Activated naive CD8-positive, alpha-beta T cell (primary cell): ENCODE data around the gene PAM.
"Not testable (repeated sequence)": the region's sequence is repeated elsewhere in the genome, so short reads cannot be mapped to it uniquely, and the experiment has no call there.

ENCODE experiments used
- H3K27ac Mint-ChIP-seq: one replicate; pipeline ENCODE4 v1.8.0; 2021; ENCODE audit warnings: mixed read lengths
- H3K27me3 Mint-ChIP-seq: one replicate; pipeline ENCODE4 v1.8.0; 2021; ENCODE audit warnings: mixed read lengths
- H3K36me3 Mint-ChIP-seq: one replicate; pipeline ENCODE4 v1.8.0; 2021; ENCODE audit warnings: mixed read lengths
- H3K4me1 Mint-ChIP-seq: one replicate; pipeline ENCODE4 v1.8.0; 2021; ENCODE audit warnings: low read depth, mixed read lengths
- H3K4me3 Mint-ChIP-seq: one replicate; pipeline ENCODE4 v1.8.0; 2021; ENCODE audit warnings: mild to moderate bottlenecking, mixed read lengths
- H3K9me3 Mint-ChIP-seq: one replicate; pipeline ENCODE4 v1.8.0; 2021; ENCODE audit warnings: low read depth, mixed read lengths

PAM gene

DNA sequence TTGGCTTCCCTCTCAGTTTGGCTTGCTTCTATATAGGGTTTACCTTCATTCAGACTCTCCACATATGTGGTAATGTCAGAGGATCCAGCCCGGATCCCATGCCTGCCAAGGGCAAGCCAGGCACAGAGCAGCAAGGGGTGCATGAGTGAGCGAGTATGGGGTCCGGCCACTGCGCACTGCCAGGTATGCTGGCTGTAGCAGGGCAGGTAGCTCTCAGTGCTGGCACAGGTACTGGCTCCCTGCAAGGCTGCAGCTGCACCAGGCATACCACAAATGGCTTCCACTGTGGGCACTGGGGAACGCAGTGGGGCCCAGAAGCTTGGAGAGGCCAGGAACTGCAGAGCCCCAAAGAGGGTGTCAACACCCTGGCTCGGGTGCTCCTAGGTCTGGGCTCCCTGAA lies 278.6 kb downstream of the PAM start:
- no peak overlapping the region for H3K27ac Mint-ChIP-seq
- no peaks in the 10 kb centered on the region for H3K4me1 Mint-ChIP-seq
- peaks cover 9% of the 10 kb centered on the region for H3K36me3 Mint-ChIP-seq
- no peaks in the 10 kb centered on the region for H3K9me3 Mint-ChIP-seq
- H3K27me3 Mint-ChIP-seq = peaks cover 1% of the 10 kb centered on the region
- H3K4me3 Mint-ChIP-seq = no peak overlapping the region

DNA sequence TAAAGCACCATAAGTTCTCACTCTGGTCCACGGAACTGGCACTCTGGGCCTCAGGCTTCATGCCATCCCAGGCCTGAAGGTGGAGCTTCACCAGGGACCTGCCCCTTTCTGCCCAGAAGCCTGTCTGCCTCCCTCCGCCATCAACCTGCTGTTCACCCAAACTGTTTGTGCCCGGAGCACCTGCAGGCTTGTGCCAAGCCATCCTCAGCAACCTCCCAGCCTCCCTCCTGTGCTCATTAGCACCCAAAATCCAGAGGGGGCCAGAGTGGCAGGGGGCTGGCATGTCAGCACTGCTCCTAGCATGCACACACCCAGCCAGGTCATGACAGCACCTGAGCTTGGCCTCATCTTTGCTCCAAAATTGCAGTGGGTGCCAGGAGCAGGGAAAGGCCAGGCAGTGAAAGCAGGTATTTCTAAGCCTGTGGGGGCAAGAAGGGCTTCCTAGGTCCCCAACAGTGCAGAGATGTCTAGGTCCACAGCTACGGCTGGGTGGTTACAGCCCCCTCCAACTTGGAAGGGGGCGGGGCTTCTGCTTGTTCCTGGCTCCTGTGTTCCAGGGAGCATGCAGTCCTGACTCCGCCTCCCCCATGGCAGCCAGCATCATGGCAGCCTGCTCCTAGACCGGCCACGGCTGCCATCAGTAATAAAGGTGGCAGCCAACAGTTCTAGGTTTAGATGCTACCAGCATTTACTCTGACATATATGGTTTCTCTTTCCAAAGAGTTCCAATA lies 279.7 kb downstream of the PAM start:
- peaks cover 8% of the 10 kb centered on the region for H3K36me3 Mint-ChIP-seq
- no peak overlapping the region for H3K4me3 Mint-ChIP-seq
- H3K27me3 Mint-ChIP-seq = peaks cover 1% of the 10 kb centered on the region
- no peak overlapping the region for H3K27ac Mint-ChIP-seq
- H3K4me1 Mint-ChIP-seq = no peaks in the 10 kb centered on the region
- H3K9me3 Mint-ChIP-seq = no peaks in the 10 kb centered on the region

DNA sequence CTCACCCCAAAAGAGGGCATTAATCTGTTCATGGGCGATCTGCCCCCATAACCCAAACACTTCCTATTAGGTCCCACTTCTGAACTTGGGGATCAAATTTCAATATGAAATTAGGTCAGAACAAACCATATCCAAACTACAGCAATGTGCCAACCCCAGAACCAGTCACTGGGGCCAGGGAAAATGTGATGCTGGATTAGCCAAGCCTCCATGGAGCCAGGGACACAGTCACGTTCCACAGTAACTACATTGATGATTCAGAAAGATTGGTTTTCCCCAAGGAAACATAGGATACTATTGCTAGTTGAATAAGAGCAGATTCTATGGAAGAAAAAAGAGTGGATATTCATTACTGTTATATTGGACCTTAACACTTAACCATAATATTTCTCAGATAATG lies 280.6 kb downstream of the PAM start:
- Mint-ChIP-seq H3K4me1 (no peaks in the 10 kb centered on the region), H3K36me3 (peaks cover 5% of the 10 kb centered on the region), H3K4me3 (no peak overlapping the region), H3K9me3 (no peaks in the 10 kb centered on the region), H3K27me3 (peaks cover 1% of the 10 kb centered on the region), H3K27ac (no peak overlapping the region)

DNA sequence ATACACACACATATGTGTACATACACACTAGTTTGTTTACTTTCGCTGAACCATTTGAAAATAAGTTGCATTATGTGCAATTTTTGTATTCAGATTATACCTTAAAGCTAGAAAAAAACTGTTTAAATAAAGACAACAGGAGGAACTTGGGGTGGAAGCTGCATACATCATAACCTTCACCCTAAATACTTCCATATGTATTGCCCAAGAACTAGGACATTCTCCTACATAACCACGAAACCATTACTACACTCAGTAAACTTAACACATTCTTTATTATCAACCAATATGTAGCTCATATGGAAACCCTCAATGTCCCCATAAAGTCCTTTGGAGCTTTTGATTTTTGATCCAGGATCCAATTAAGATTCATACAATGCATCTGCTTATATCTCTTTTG lies 281.5 kb downstream of the PAM start:
- Mint-ChIP-seq H3K4me1 (no peaks in the 10 kb centered on the region), H3K4me3 (no peak overlapping the region), H3K36me3 (peaks cover 3% of the 10 kb centered on the region), H3K27me3 (peaks cover 1% of the 10 kb centered on the region), H3K27ac (no peak overlapping the region), H3K9me3 (no peaks in the 10 kb centered on the region)

DNA sequence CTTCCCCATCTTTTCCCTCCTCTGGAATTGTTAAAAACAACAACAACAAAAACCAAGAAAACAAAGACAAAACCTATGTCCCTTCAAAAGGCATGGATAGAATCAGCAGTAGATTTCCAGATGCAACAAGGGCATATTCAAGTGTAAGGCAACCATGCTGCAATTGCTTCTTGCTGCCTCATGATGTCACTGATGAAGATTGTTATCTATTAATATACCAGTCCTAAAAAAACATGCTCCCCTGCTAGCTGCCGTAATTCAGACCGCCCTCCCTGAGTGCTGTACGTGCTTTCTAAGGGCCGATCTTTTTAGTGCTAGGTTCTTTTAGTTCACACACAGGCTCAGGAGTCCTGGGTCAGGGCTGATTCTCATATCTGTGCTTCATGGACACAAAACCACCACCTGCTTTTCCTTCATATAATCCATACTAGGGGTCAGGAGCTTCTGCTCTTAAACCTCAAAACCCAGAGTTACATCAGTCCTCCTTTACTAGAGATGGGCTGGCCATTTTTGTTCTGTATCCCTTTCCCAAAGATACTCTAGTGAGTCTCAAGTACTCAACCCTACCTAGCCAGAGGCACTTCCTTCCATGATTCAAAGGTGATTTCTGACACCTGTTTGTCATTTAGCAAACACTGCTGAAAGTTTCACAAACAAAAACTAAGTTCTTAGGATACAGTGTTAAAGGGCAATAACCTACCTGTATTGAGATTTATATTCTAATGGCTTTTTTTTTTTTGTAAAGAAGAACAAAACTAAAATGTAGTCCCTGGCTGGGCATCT lies 282.8 kb downstream of the PAM start:
- Mint-ChIP-seq H3K4me3 (no peak overlapping the region), H3K4me1 (no peaks in the 10 kb centered on the region), H3K27me3 (peaks cover 1% of the 10 kb centered on the region), H3K36me3 (peaks cover 3% of the 10 kb centered on the region), H3K27ac (no peak overlapping the region), H3K9me3 (no peaks in the 10 kb centered on the region)

DNA sequence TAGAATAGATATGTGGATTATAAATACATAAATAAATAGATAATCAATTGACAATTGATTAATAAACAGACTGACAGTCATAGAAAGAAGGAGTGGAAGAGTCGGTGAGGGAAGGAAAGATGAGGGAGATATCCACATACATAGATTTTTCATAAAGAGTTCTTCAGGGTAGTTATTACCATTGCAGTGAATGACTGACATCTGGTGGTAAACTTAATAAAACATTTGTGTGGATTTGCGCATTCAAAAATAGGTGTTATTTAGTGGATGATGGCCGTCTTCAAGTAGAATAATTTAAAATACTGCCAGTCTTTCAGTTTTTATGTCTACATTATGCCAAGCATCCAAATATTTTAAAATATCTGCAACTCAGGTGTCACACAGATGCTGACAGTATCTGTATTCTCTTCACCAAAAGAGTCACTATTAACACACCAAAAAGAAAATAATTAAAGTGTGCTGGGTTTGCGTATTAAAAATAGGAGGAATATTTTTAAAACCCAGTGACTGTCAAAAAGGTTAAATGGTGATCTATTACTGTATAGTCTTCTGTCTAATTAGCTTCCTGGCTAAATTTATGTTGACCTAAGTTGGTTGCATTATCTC lies 286.1 kb downstream of the PAM start:
- Mint-ChIP-seq H3K4me3 (no peak overlapping the region), H3K27ac (no peak overlapping the region), H3K36me3 (no peaks in the 10 kb centered on the region), H3K4me1 (no peaks in the 10 kb centered on the region), H3K27me3 (no peaks in the 10 kb centered on the region), H3K9me3 (no peaks in the 10 kb centered on the region)

DNA sequence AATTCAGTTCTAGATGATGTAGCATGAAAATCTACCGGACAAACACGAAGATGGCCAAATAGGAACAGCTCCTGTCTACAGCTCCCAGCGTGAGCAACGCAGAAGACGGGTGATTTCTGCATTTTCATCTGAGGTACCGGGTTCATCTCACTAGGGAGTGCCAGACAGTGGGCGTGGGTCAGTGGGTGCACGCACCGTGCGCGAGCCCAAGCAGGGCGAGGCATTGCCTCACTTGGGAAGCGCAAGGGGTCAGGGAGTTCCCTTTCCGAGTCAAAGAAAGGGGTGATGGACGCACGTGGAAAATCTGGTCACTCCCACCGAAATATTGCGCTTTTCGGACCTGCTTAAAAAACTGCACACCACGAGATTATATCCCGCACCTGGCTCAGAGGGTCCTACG lies 291.6 kb downstream of the PAM start:
- H3K36me3 Mint-ChIP-seq, H3K4me1 Mint-ChIP-seq, H3K9me3 Mint-ChIP-seq, H3K27ac Mint-ChIP-seq, H3K4me3 Mint-ChIP-seq, H3K27me3 Mint-ChIP-seq: not testable (repeated sequence)

DNA sequence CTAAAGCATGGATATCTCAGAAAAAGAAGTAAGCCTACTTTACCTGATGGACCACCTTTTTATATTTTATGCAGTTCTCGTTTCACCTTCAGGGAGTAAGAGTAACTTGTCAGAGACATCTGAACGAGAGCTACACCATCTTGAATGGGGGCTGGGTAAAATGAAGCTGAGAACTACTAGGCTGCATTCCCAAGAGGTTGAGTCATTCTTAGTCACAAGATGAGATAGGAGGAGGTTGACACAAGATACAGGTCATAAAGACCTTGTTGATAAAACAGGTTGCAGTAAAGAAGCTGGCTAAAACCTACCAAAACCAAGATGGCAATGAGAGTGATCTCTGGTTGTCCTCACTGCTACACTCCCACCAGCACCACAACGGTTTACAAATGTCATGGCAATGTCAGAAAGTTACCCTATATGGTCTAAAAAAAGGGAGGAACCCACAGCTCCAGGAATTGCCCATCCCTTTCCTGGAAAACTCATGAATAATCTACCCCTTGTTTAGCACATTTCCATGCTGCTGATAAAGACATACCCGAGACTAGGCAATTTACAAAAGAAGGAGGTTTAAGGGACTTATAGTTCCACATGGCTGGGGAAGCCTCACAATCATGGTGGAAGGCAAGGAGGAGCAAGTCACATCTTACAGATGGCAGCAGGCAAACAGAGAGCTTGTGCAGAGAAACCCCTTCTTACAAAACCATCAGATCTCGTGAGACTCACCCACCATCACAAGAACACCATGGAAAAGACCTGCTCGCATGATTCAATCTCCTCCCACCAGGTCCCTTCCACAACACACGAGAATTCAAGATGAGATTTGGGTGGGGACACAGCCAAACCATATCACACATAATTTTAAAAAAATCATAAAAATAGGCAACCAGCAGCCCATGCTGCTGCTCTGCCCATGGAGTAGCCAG lies 302.4 kb downstream of the PAM start:
- no peak overlapping the region for H3K4me3 Mint-ChIP-seq
- H3K27me3 Mint-ChIP-seq = no peaks in the 10 kb centered on the region
- no peaks in the 10 kb centered on the region for H3K36me3 Mint-ChIP-seq
- no peaks in the 10 kb centered on the region for H3K9me3 Mint-ChIP-seq
- no peaks in the 10 kb centered on the region for H3K4me1 Mint-ChIP-seq
- H3K27ac Mint-ChIP-seq = peak overlapping the region; percentile 31

DNA sequence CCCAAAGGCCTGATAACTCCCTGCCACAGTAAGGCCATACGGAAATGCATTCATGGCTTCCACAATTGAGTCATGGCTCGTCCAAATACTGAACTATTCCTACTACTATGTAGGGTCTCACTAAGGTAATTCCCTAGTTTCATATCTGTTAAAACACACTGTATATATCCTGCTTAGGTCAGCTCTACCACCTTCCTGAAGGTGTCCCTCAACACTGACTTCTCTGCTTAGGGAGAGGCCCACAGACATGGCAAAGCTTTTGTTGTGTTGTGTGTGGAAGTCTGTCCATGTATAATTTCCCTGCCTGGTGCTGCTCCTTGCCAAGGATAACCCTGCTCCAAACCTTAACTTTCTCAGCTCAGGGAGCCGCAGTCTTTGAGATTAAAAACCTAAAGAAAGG lies 304.4 kb downstream of the PAM start:
- H3K4me1 Mint-ChIP-seq = no peaks in the 10 kb centered on the region
- no peaks in the 10 kb centered on the region for H3K9me3 Mint-ChIP-seq
- H3K36me3 Mint-ChIP-seq = no peaks in the 10 kb centered on the region
- no peaks in the 10 kb centered on the region for H3K27me3 Mint-ChIP-seq
- H3K4me3 Mint-ChIP-seq = no peak overlapping the region
- no peak overlapping the region for H3K27ac Mint-ChIP-seq

DNA sequence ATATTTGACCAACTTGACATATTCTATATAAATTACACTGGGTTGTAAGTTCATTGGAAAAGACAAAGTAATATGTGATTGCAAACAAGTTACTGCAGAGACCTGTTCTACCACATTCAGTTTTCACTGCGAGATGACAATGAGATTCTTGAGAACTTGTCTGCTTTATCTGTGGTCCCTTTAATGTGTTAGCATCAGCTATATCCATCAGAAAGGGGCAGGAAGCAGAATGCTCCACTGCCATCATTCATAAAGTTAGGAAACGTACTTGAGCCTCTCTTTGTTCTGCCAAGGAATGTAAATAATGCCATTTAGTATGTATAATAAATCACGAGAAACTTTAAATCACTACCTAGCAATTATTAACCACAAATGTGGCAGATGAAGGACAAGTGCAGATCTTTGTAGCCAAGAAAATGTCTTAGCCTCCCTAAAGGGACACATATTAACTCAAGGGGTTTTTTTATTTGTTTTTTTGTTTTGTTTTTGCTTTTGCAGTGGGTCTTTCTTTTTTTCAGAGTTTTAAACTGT lies 305.4 kb downstream of the PAM start:
- no peaks in the 10 kb centered on the region for H3K27me3 Mint-ChIP-seq
- H3K9me3 Mint-ChIP-seq = no peaks in the 10 kb centered on the region
- no peaks in the 10 kb centered on the region for H3K36me3 Mint-ChIP-seq
- H3K27ac Mint-ChIP-seq = no peak overlapping the region
- no peaks in the 10 kb centered on the region for H3K4me1 Mint-ChIP-seq
- no peak overlapping the region for H3K4me3 Mint-ChIP-seq

DNA sequence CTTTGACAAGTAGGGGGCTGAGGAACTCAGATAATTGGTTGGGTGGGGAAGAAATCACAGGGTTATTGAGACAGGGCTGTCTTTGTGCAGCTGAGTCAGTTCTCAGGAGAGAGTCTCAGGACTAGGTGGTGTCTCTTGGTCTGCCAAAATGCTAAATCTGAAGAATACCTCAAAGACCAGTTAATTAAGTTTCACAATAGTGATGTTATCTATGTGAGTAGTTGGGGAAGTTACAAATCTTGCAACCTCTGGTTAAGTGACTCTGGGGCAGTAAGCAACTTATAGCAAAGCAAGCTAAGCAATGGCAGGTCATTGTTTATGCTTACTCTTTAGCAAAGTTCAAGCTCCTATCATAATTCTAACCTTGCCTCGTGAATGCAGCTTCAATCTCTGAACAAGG lies 311.2 kb downstream of the PAM start:
- H3K27me3 Mint-ChIP-seq = peaks cover 5% of the 10 kb centered on the region
- H3K27ac Mint-ChIP-seq = no peak overlapping the region
- H3K4me3 Mint-ChIP-seq = no peak overlapping the region
- no peaks in the 10 kb centered on the region for H3K36me3 Mint-ChIP-seq
- no peaks in the 10 kb centered on the region for H3K9me3 Mint-ChIP-seq
- H3K4me1 Mint-ChIP-seq = no peaks in the 10 kb centered on the region

DNA sequence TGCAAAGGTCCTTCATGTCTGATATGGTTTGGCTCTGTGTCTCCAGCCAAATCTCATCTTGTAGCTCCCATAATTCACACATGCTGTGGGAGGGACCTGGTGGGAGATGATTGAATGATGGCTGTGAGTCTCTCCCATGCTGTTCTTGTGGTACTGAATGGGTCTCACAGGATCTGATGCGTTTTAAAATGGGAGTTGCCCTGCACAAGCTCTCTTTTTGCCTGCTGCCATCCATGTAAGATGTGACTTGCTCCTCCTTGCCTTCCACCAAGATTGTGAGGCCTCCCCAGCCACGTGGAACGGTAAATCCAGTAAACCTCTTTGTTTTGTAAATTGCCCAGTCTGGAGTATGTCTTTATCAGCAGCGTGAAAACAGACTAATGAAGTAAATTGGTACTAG lies 318.4 kb downstream of the PAM start:
- not testable (repeated sequence) for H3K27me3 Mint-ChIP-seq, H3K4me1 Mint-ChIP-seq, H3K27ac Mint-ChIP-seq, H3K4me3 Mint-ChIP-seq
- Mint-ChIP-seq H3K9me3 (peaks cover 29% of the 10 kb centered on the region), H3K36me3 (peaks cover 10% of the 10 kb centered on the region)

DNA sequence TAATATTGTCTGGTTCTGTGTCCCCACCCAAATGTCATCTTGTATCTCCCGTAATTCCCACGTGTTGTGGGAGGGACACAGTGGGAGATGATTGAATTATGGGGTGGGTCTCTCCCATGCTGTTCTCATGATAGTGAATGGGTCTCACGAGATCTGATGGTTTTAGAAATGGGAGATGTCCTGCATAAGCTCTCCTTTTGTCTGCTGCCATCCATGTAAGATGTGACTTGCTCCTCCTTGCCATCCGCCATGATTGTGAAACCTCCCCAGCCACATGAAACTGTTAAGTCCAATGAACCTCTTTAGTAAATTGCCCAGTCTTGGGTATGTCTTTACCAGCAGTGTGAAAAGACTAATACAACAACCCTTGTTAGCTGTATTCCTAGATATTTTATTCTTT lies 320.3 kb downstream of the PAM start:
- H3K9me3 Mint-ChIP-seq = peaks cover 35% of the 10 kb centered on the region
- no peaks in the 10 kb centered on the region for H3K27me3 Mint-ChIP-seq
- H3K27ac Mint-ChIP-seq = no peak overlapping the region
- H3K4me1 Mint-ChIP-seq = no peaks in the 10 kb centered on the region
- H3K4me3 Mint-ChIP-seq = no peak overlapping the region
- H3K36me3 Mint-ChIP-seq = peaks cover 10% of the 10 kb centered on the region
